ENCODE data around the gene RNU4-1.

GRCh38 chr12:120247621-120248030, 45.4 kb downstream of the RNU4-1 start:
- no peak for TF ChIP-seq RARB (CRISPR knock-in tag; IDR thresholded peaks at IDR 0.05)
- no peak for TF ChIP-seq ARNTL (CRISPR knock-in tag; IDR thresholded peaks at IDR 0.05; ENCODE audit: borderline replicate concordance, low read depth)
- TF ChIP-seq PATZ1 (CRISPR knock-in tag; IDR thresholded peaks at IDR 0.05; ENCODE audit: borderline replicate concordance) = no peak
- no peak for TF ChIP-seq ISL1 (CRISPR knock-in tag; IDR thresholded peaks at IDR 0.05)
- no peak for TF ChIP-seq CSRNP3 (CRISPR knock-in tag; IDR thresholded peaks at IDR 0.05)
- TF ChIP-seq TSHZ2 (CRISPR knock-in tag; IDR thresholded peaks at IDR 0.05) = no peak
- TF ChIP-seq ZFP3 (CRISPR knock-in tag; IDR thresholded peaks at IDR 0.05) = no peak
- TF ChIP-seq CREB5 (CRISPR knock-in tag; IDR thresholded peaks at IDR 0.05; ENCODE audit: low read depth) = no peak
- TF ChIP-seq ZFP30 (CRISPR knock-in tag; IDR thresholded peaks at IDR 0.05) = no peak
- no peak for TF ChIP-seq PPARA (CRISPR knock-in tag; IDR thresholded peaks at IDR 0.05; ENCODE audit: borderline replicate concordance)
- TF ChIP-seq POU6F1 (CRISPR knock-in tag; IDR thresholded peaks at IDR 0.05; ENCODE audit: borderline replicate concordance, low read depth) = no peak
- no peak for TF ChIP-seq ZNF70 (CRISPR knock-in tag; IDR thresholded peaks at IDR 0.05)

All from SK-N-SH treated with all-trans-retinoic acid at 6 μM for 48 hours (cell line).